ENCODE results near the gene OR51V1.

The OR51V1 gene

GRCh38 chr11:5196731-5197130 is 3.8 kb downstream of the OR51V1 start:
- Histone ChIP-seq H4K91ac (ENCODE audit: low read length) (no peak overlapping the region), H3K27ac (ENCODE audit: low read length, poor library complexity, severe bottlenecking) (no peak overlapping the region), H3K36me3 (ENCODE audit: control insufficient read depth in 1 of 2, insufficient read depth in 2 of 2, low read depth in 1 of 2, low read length in 2 of 2) (no peaks in the 10 kb centered on the region), H3K4ac (ENCODE audit: low read depth in 1 of 2, low read length in 2 of 2) (no peak overlapping the region), H3K4me3 (ENCODE audit: insufficient read depth in 1 of 2, low read depth in 1 of 2, low read length in 2 of 2) (no peak overlapping the region), H2BK5ac (ENCODE audit: low read depth, low read length, poor library complexity, severe bottlenecking) (no peak overlapping the region), H4K8ac (ENCODE audit: low read length) (no peak overlapping the region), H3K14ac (ENCODE audit: low read length in 2 of 2) (no peak overlapping the region), H3K79me1 (replicated peaks; ENCODE audit: low read length, poor library complexity, severe bottlenecking) (no peaks in the 10 kb centered on the region), H3K18ac (ENCODE audit: low read depth in 1 of 2, low read length in 2 of 2) (no peak overlapping the region), H2BK120ac (ENCODE audit: low read depth, low read length) (no peak overlapping the region), H2BK12ac (ENCODE audit: low read length in 2 of 2) (no peak overlapping the region), H3K23ac (ENCODE audit: low read length in 2 of 2) (no peak overlapping the region), H2AK5ac (ENCODE audit: low read length, severe bottlenecking) (no peak overlapping the region), H3K9ac (ENCODE audit: low read length) (no peak overlapping the region), H2AFZ (ENCODE audit: low read depth, low read length) (no peak overlapping the region), H2BK15ac (ENCODE audit: low read depth, poor library complexity, severe bottlenecking) (no peak overlapping the region), H3K4me1 (ENCODE audit: control insufficient read depth, insufficient read depth, low read depth, low read length) (no peaks in the 10 kb centered on the region), H3K9me3 (ENCODE audit: control insufficient read depth, low read length) (no peaks in the 10 kb centered on the region), H3K4me2 (ENCODE audit: low read length, poor library complexity, severe bottlenecking) (no peak overlapping the region), H3K27me3 (ENCODE audit: control insufficient read depth in 1 of 2, insufficient read depth in 1 of 2, low read length in 2 of 2) (no peaks in the 10 kb centered on the region)
- DNase-seq = no peak
- 74% methylated on average over 3 of the region's 3 CpGs for WGBS

GRCh38 chr11:5196067-5196466 is 4.4 kb downstream of the OR51V1 start:
- H2BK12ac ChIP-seq (ENCODE audit: low read length in 2 of 2) = no peak overlapping the region
- DNase-seq = no peak
- H3K27ac ChIP-seq (ENCODE audit: low read length, poor library complexity, severe bottlenecking) = no peak overlapping the region
- H3K9me3 ChIP-seq (ENCODE audit: control insufficient read depth, low read length) = no peaks in the 10 kb centered on the region
- H2BK5ac ChIP-seq (ENCODE audit: low read depth, low read length, poor library complexity, severe bottlenecking) = no peak overlapping the region
- no peak overlapping the region for H3K23ac ChIP-seq (ENCODE audit: low read length in 2 of 2)
- H3K36me3 ChIP-seq (ENCODE audit: control insufficient read depth in 1 of 2, insufficient read depth in 2 of 2, low read depth in 1 of 2, low read length in 2 of 2) = no peaks in the 10 kb centered on the region
- no peak overlapping the region for H4K8ac ChIP-seq (ENCODE audit: low read length)
- H2BK15ac ChIP-seq (ENCODE audit: low read depth, poor library complexity, severe bottlenecking) = no peak overlapping the region
- no peak overlapping the region for H2AFZ ChIP-seq (ENCODE audit: low read depth, low read length)
- H2AK5ac ChIP-seq (ENCODE audit: low read length, severe bottlenecking) = no peak overlapping the region
- H3K18ac ChIP-seq (ENCODE audit: low read depth in 1 of 2, low read length in 2 of 2) = no peak overlapping the region
- H3K79me1 ChIP-seq (replicated peaks; ENCODE audit: low read length, poor library complexity, severe bottlenecking) = no peaks in the 10 kb centered on the region
- H3K9ac ChIP-seq (ENCODE audit: low read length) = no peak overlapping the region
- no peak overlapping the region for H3K4ac ChIP-seq (ENCODE audit: low read depth in 1 of 2, low read length in 2 of 2)
- H2BK120ac ChIP-seq (ENCODE audit: low read depth, low read length) = no peak overlapping the region
- WGBS = 74% methylated on average over 5 of the region's 5 CpGs
- no peak overlapping the region for H4K91ac ChIP-seq (ENCODE audit: low read length)
- H3K14ac ChIP-seq (ENCODE audit: low read length in 2 of 2) = no peak overlapping the region
- H3K4me3 ChIP-seq (ENCODE audit: insufficient read depth in 1 of 2, low read depth in 1 of 2, low read length in 2 of 2) = no peak overlapping the region
- no peaks in the 10 kb centered on the region for H3K27me3 ChIP-seq (ENCODE audit: control insufficient read depth in 1 of 2, insufficient read depth in 1 of 2, low read length in 2 of 2)
- H3K4me2 ChIP-seq (ENCODE audit: low read length, poor library complexity, severe bottlenecking) = no peak overlapping the region
- no peaks in the 10 kb centered on the region for H3K4me1 ChIP-seq (ENCODE audit: control insufficient read depth, insufficient read depth, low read depth, low read length)

- Histone ChIP-seq H2BK15ac (ENCODE audit: low read depth, poor library complexity, severe bottlenecking) (no peak overlapping the region), H2BK120ac (ENCODE audit: low read depth, low read length) (no peak overlapping the region), H3K4ac (ENCODE audit: low read depth in 1 of 2, low read length in 2 of 2) (no peak overlapping the region), H2BK12ac (ENCODE audit: low read length in 2 of 2) (no peak overlapping the region), H3K9me3 (ENCODE audit: control insufficient read depth, low read length) (no peaks in the 10 kb centered on the region), H2BK5ac (ENCODE audit: low read depth, low read length, poor library complexity, severe bottlenecking) (no peak overlapping the region), H3K36me3 (ENCODE audit: control insufficient read depth in 1 of 2, insufficient read depth in 2 of 2, low read depth in 1 of 2, low read length in 2 of 2) (no peaks in the 10 kb centered on the region), H3K14ac (ENCODE audit: low read length in 2 of 2) (no peak overlapping the region), H3K4me1 (ENCODE audit: control insufficient read depth, insufficient read depth, low read depth, low read length) (no peaks in the 10 kb centered on the region), H3K4me2 (ENCODE audit: low read length, poor library complexity, severe bottlenecking) (no peak overlapping the region), H3K27ac (ENCODE audit: low read length, poor library complexity, severe bottlenecking) (no peak overlapping the region), H4K91ac (ENCODE audit: low read length) (no peak overlapping the region), H3K79me1 (replicated peaks; ENCODE audit: low read length, poor library complexity, severe bottlenecking) (no peaks in the 10 kb centered on the region), H3K23ac (ENCODE audit: low read length in 2 of 2) (no peak overlapping the region), H2AFZ (ENCODE audit: low read depth, low read length) (no peak overlapping the region), H3K18ac (ENCODE audit: low read depth in 1 of 2, low read length in 2 of 2) (no peak overlapping the region), H2AK5ac (ENCODE audit: low read length, severe bottlenecking) (no peak overlapping the region), H3K27me3 (ENCODE audit: control insufficient read depth in 1 of 2, insufficient read depth in 1 of 2, low read length in 2 of 2) (no peaks in the 10 kb centered on the region), H4K8ac (ENCODE audit: low read length) (no peak overlapping the region), H3K4me3 (ENCODE audit: insufficient read depth in 1 of 2, low read depth in 1 of 2, low read length in 2 of 2) (no peak overlapping the region), H3K9ac (ENCODE audit: low read length) (no peak overlapping the region)
- WGBS = 0% methylated on average over 1 of the region's 1 CpG
- DNase-seq = no peak
These were observed 7.7 kb downstream of the OR51V1 start for GRCh38 chr11:5192738-5193137.

- H3K4me1 ChIP-seq (ENCODE audit: control insufficient read depth, insufficient read depth, low read depth, low read length) = no peaks in the 10 kb centered on the region
- 85% methylated on average over 1 of the region's 2 CpGs for WGBS
These were observed 12.3 kb downstream of the OR51V1 start for GRCh38 chr11:5188201-5188600.

More at GRCh38 chr11:5188201-5188600, 12.3 kb downstream of the OR51V1 start:
- Histone ChIP-seq H2BK15ac (ENCODE audit: low read depth, poor library complexity, severe bottlenecking) (no peak overlapping the region), H3K9me3 (ENCODE audit: control insufficient read depth, low read length) (no peaks in the 10 kb centered on the region), H3K4me3 (ENCODE audit: insufficient read depth in 1 of 2, low read depth in 1 of 2, low read length in 2 of 2) (no peak overlapping the region), H3K9ac (ENCODE audit: low read length) (no peak overlapping the region), H3K27ac (ENCODE audit: low read length, poor library complexity, severe bottlenecking) (no peak overlapping the region), H3K4me2 (ENCODE audit: low read length, poor library complexity, severe bottlenecking) (no peak overlapping the region), H2AFZ (ENCODE audit: low read depth, low read length) (no peak overlapping the region), H2BK120ac (ENCODE audit: low read depth, low read length) (no peak overlapping the region), H2BK12ac (ENCODE audit: low read length in 2 of 2) (no peak overlapping the region), H3K79me1 (replicated peaks; ENCODE audit: low read length, poor library complexity, severe bottlenecking) (no peaks in the 10 kb centered on the region), H3K23ac (ENCODE audit: low read length in 2 of 2) (no peak overlapping the region), H4K8ac (ENCODE audit: low read length) (no peak overlapping the region), H2BK5ac (ENCODE audit: low read depth, low read length, poor library complexity, severe bottlenecking) (no peak overlapping the region), H3K4ac (ENCODE audit: low read depth in 1 of 2, low read length in 2 of 2) (no peak overlapping the region), H3K27me3 (ENCODE audit: control insufficient read depth in 1 of 2, insufficient read depth in 1 of 2, low read length in 2 of 2) (no peaks in the 10 kb centered on the region), H3K14ac (ENCODE audit: low read length in 2 of 2) (no peak overlapping the region), H4K91ac (ENCODE audit: low read length) (no peak overlapping the region), H3K36me3 (ENCODE audit: control insufficient read depth in 1 of 2, insufficient read depth in 2 of 2, low read depth in 1 of 2, low read length in 2 of 2) (no peaks in the 10 kb centered on the region), H2AK5ac (ENCODE audit: low read length, severe bottlenecking) (no peak overlapping the region), H3K18ac (ENCODE audit: low read depth in 1 of 2, low read length in 2 of 2) (no peak overlapping the region)
- DNase-seq = no peak
